Mammary microvascular endothelial cell (primary cell): ENCODE measurements around the gene OR51G1. TPM values are rescaled to one million over a fixed set of nuclear protein-coding genes. Genes with fewer than 3 reads are reported as not detected.

ENCODE experiments used
- total RNA-seq: library from RNA; depleted of rRNA; stranded (reverse); fragments of >200 nt; gene quantifications from 2 replicates; pipeline ENCODE4 v1.2.3, GENCODE V29; 2015

The OR51G1 gene, protein sequence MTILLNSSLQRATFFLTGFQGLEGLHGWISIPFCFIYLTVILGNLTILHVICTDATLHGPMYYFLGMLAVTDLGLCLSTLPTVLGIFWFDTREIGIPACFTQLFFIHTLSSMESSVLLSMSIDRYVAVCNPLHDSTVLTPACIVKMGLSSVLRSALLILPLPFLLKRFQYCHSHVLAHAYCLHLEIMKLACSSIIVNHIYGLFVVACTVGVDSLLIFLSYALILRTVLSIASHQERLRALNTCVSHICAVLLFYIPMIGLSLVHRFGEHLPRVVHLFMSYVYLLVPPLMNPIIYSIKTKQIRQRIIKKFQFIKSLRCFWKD
- total RNA-seq: not detected in 2 replicates

DNA sequence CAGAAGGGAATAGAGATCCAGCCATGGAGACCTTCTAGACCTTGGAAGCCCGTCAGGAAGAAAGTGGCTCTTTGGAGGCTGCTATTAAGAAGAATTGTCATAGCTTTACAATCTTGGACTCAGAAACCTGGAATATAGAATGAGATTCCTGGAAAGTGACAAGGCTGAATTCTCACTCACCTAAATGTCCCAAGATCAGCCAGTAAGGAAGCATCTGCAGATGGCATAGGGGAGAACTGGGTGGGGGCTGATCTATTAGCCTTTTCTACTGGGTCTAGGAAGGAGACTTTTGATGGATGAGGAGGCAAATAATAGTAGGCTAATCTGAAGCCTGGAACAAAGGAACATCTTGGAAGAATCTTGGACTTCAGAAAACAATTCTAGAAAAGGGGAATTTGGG is at the start of gene OR51G1:
TSS of gene OR51G1 (minus strand) at position 101 of the 400 bp plus-strand sequence. CDS start at position 101, 0 bp downstream.

DNA sequence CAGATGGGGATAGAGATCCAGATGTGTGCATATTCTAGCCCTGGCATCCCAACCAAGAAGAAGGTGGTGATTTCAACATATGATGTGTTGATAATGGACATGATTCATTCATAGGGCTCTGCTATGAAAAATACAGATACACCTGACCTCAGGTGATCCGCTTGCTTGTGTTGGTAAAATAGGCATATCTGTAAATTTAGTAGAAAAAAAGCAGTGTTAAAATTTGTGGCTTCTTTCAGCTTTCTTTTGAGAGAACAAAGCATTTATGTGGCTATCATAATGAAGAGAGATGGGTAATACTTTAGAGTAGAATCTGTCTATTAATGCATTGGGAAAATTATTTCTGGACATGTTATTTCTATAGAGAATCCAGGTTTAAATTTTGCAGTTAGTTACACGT is 31.5 kb upstream of the OR51G1 start, which contains the start of gene OR51A2:
TSS of gene OR51A2 (minus strand) at position 101 of the 400 bp plus-strand sequence. CDS start at position 101, 0 bp downstream.

DNA sequence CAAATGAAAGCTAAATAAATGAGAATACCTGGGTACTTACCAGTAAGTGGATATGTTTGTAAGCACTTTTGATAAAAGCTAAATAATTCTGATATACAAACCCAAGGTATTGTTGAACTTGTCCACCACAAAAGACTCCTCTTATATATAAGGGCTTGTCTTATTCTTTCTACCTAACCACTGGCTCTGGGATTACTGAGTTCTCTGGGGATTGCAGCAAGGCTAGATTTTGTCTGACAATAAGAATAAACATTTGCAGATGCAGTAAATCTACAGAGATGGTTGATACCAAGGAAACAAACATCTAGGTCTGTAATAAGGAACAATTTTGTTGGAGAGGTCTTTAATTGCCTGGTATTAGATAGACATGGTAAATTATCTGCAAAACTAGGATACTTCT is 23.4 kb upstream of the OR51G1 start, which contains the start of gene OR51A4:
TSS of gene OR51A4 (minus strand) at position 101 of the 400 bp plus-strand sequence. CDS start 505 bp downstream, outside the sequence.

DNA sequence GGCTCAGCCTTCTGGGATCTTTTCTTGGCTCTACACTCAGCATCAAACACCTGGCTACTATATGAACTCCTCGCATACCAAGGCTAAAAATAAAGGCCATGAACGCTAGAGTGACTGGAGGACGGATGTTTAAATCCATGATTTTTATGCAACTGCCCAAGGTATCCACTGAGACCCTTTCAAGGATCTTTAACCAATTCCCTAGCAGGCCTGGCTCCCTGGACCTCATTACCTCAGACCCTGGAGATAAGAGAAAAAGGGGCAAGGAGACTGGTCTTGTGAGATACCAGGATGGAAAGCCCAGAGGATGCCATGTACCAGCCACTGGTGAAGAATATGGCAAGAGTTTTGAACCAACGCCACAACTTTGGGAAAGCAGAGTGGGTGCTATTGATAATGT is 4.9 kb downstream of the OR51G1 start, which contains the start of gene OR51G2:
TSS of gene OR51G2 (minus strand) at position 101 of the 400 bp plus-strand sequence. CDS start 3,687 bp downstream, outside the sequence.

DNA sequence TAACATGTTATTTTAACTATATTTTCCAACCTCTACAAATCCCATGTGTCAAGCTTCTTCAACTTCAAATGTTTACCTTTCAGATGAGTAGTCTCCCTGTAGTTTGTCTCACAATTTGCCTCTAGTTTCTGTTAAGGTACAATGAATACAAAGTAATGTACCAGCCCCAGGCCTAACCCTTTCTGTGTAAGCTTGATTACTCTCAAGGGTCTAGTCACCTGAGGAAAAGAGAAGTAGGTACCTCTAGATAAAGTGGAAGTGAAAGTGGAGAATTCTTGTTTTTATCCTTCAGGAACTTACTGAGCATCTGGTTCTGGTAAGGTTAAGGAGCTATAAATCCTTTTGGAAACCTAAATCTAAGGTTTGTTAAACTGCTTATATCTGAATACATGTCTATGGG is 20.7 kb downstream of the OR51G1 start, which contains the start of gene OR51A7:
TSS of gene OR51A7 (plus strand) at position 300 of the 400 bp plus-strand sequence. CDS start 3,587 bp downstream, outside the sequence.

DNA sequence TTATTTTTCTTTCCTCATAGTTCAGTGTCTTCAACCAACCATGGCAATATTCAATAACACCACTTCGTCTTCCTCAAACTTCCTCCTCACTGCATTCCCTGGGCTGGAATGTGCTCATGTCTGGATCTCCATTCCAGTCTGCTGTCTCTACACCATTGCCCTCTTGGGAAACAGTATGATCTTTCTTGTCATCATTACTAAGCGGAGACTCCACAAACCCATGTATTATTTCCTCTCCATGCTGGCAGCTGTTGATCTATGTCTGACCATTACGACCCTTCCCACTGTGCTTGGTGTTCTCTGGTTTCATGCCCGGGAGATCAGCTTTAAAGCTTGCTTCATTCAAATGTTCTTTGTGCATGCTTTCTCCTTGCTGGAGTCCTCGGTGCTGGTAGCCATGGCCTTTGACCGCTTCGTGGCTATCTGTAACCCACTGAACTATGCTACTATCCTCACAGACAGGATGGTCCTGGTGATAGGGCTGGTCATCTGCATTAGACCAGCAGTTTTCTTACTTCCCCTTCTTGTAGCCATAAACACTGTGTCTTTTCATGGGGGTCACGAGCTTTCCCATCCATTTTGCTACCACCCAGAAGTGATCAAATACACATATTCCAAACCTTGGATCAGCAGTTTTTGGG is 42.2 kb downstream of the OR51G1 start, which contains the start of gene OR51T1:
TSS of gene OR51T1 (plus strand) at position 41 of the 641 bp plus-strand sequence. CDS start at position 41, 0 bp downstream.

Other genes with a start within 250 kb of the OR51G1 start
- gene OR51E2, start 226.5 kb downstream of the OR51G1 start, total RNA-seq: not detected in 2 replicates
- gene MMP26, start 219.6 kb downstream of the OR51G1 start, total RNA-seq: not detected in 2 replicates
- not detected in 2 replicates for gene OR51F1, start 154.4 kb downstream of the OR51G1 start, total RNA-seq
- not detected in 2 replicates for gene OR52R1, start 120.0 kb downstream of the OR51G1 start, total RNA-seq
- gene OR51F2, start 103.0 kb downstream of the OR51G1 start, total RNA-seq: not detected in 2 replicates
- gene OR51S1, start 75.1 kb downstream of the OR51G1 start, total RNA-seq: not detected in 2 replicates
- gene OR51T1, start 42.4 kb downstream of the OR51G1 start, total RNA-seq: not detected in 2 replicates
- gene OR51A7, start 20.6 kb downstream of the OR51G1 start, total RNA-seq: not detected in 2 replicates
- not detected in 2 replicates for gene OR51G2, start 5.0 kb downstream of the OR51G1 start, total RNA-seq
- gene OR51A4, start 23.3 kb upstream of the OR51G1 start, total RNA-seq: not detected in 2 replicates
- gene OR51A2, start 31.4 kb upstream of the OR51G1 start, total RNA-seq: not detected in 2 replicates
- gene OR51L1, start 70.5 kb upstream of the OR51G1 start, total RNA-seq: not detected in 2 replicates
- not detected in 2 replicates for gene OR52J3, start 122.2 kb upstream of the OR51G1 start, total RNA-seq
- not detected in 2 replicates for gene OR52E2, start 135.3 kb upstream of the OR51G1 start, total RNA-seq
- not detected in 2 replicates for gene OR52E1, start 145.2 kb upstream of the OR51G1 start, total RNA-seq
- gene OR52A5, start 214.0 kb upstream of the OR51G1 start, total RNA-seq: not detected in 2 replicates
- not detected in 2 replicates for gene OR52A1, start 230.4 kb upstream of the OR51G1 start, total RNA-seq